Spinal cord (tissue), 10 donors: ENCODE results near the gene CCNL1. TPM values are rescaled to one million over a fixed set of nuclear protein-coding genes. Genes with fewer than 3 reads are reported as not detected.
"Not testable (repeated sequence)": the region's sequence is repeated elsewhere in the genome, so short reads cannot be mapped to it uniquely, and the experiment has no call there.

Experiments used
- DNase-seq, 6 donors: peaks; one replicate each; pipeline versions ENCODE4 v3.0.0 to v3.0.0-alpha.2; 2013 to 2015; ENCODE audit warnings: low spot score in 6 of 6, low read depth in 4 of 6
- H3K27ac ChIP-seq: one replicate; pipeline ENCODE4 v1.5.1; 2013; ENCODE audit warnings: low read depth, low read length, control low read depth
- H3K27me3 ChIP-seq: one replicate; pipeline ENCODE4 v1.6.1; 2013; ENCODE audit warnings: low read length; ENCODE audit not compliant: control insufficient read depth, insufficient read depth
- H3K36me3 ChIP-seq: one replicate; pipeline ENCODE4 v1.6.1; 2013; ENCODE audit warnings: low read length; ENCODE audit not compliant: control insufficient read depth, insufficient read depth
- H3K4me1 ChIP-seq: one replicate; pipeline ENCODE4 v1.6.1; 2013; ENCODE audit warnings: low read length; ENCODE audit not compliant: control insufficient read depth, insufficient read depth
- H3K4me3 ChIP-seq: one replicate; pipeline ENCODE4 v1.5.1; 2013; ENCODE audit warnings: low read depth, low read length, control low read depth
- H3K9me3 ChIP-seq: one replicate; pipeline ENCODE4 v1.6.1; 2013; ENCODE audit warnings: low read length; ENCODE audit not compliant: control insufficient read depth, insufficient read depth
- WGBS: methylation state at CpG from one replicate; pipeline ENCODE4 v1.1.5; 2013; ENCODE audit warnings: missing lambda C conversion rate; ENCODE audit not compliant: insufficient coverage; 5-methylcytosine and 5-hydroxymethylcytosine counted together
- polyA plus RNA-seq, 2 donors: library from polyadenylated mRNA; unstranded; fragments of 120-200 nt; gene quantifications; one replicate each; pipeline ENCODE4 v1.2.1, GENCODE V29; 2013; ENCODE audit not compliant: insufficient read length in 2 of 2
- total RNA-seq, 2 donors: library from RNA; depleted of rRNA in 1 of 2; stranded (reverse); fragments of 120-200 nt in 1 of 2; fragments of >200 nt in 1 of 2; gene quantifications; one replicate each; pipeline versions ENCODE4 v1.2.3 to v1.2.4, GENCODE V29; 2013 to 2014
- donor health status: healthy.

Gene CCNL1
- total and polyA plus RNA-seq, 4 donors = 70.0 to 154 (median 117) TPM

DNA sequence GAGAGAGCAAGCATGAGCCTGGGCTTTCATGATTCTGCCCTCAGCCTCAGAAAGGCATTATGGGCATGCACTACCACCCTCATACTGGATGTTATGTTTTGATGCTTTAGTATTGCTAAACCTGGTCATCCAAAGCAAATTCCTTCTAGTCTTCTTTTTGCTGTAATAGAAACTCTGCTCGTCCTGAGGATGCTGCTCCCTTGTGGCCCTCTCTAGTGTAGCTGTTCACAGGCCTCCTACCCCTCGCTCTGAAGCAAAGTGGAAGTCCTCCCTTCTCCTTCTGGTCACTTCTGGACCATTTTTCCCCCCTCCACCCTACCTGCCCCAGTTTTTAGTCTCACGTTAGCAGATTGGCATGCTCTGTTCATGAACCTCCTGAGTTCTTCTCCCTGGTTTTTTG is 22.9 kb upstream of the CCNL1 start:
- Histone ChIP-seq H3K27me3 (no peaks in the 10 kb centered on the region), H3K4me3 (no peak overlapping the region), H3K4me1 (no peaks in the 10 kb centered on the region), H3K36me3 (peaks cover 14% of the 10 kb centered on the region), H3K27ac (no peak overlapping the region), H3K9me3 (peaks cover 2% of the 10 kb centered on the region)
- no peak for DNase-seq
- WGBS = 92% methylated on average over 3 of the region's 3 CpGs

DNA sequence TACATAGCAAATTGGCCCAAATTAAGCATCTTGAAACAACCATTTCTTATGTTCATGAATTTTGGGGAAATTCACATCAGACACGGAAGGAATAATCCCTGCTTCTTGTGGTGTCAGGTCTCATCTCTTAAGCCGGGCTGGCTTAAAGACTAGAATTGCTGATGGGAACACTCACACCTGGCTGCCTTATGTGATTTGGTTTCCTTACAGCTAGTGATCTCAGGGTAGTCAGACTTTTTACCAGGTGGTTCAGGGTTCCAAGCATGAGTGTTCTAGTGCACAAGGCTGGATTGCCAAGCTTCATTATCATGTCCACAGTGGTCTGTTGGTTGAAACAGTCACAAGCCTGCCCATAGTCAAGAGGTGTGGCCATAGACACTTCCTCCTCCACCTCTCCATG is 20.3 kb upstream of the CCNL1 start:
- H3K36me3 ChIP-seq = peaks cover 11% of the 10 kb centered on the region
- no peak overlapping the region for H3K27ac ChIP-seq
- H3K9me3 ChIP-seq = no peaks in the 10 kb centered on the region
- no peak overlapping the region for H3K4me3 ChIP-seq
- peaks cover 8% of the 10 kb centered on the region for H3K4me1 ChIP-seq
- WGBS = 96% methylated on average over 2 of the region's 2 CpGs
- no peaks in the 10 kb centered on the region for H3K27me3 ChIP-seq
- no peak for DNase-seq

DNA sequence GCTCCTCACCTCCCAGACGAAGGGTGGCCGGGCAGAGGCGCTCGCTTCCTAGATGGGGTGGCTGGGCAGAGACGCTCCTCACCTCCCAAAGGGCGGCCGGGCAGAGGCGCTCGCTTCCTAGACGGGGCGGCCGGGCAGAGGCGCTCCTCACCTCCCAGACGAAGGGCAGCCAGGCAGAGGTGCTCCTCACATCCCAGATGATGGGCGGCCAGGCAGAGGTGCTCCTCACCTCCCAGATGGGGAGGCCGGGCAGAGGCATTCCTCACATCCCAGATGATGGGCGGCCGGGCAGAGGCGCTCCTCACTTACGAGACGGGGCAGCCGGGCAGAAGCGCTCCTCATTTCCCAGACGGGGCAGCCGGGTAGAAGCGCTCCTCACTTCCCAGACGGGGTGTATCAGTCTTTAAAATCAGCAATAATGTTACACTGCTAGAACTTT is 19.4 kb upstream of the CCNL1 start:
- Histone ChIP-seq H3K27ac (no peak overlapping the region), H3K9me3 (no peaks in the 10 kb centered on the region), H3K27me3 (no peaks in the 10 kb centered on the region), H3K4me1 (peaks cover 12% of the 10 kb centered on the region), H3K36me3 (peaks cover 11% of the 10 kb centered on the region), H3K4me3 (no peak overlapping the region)
- 96% methylated on average over 26 of the region's 27 CpGs for WGBS
- DNase-seq = no peak

DNA sequence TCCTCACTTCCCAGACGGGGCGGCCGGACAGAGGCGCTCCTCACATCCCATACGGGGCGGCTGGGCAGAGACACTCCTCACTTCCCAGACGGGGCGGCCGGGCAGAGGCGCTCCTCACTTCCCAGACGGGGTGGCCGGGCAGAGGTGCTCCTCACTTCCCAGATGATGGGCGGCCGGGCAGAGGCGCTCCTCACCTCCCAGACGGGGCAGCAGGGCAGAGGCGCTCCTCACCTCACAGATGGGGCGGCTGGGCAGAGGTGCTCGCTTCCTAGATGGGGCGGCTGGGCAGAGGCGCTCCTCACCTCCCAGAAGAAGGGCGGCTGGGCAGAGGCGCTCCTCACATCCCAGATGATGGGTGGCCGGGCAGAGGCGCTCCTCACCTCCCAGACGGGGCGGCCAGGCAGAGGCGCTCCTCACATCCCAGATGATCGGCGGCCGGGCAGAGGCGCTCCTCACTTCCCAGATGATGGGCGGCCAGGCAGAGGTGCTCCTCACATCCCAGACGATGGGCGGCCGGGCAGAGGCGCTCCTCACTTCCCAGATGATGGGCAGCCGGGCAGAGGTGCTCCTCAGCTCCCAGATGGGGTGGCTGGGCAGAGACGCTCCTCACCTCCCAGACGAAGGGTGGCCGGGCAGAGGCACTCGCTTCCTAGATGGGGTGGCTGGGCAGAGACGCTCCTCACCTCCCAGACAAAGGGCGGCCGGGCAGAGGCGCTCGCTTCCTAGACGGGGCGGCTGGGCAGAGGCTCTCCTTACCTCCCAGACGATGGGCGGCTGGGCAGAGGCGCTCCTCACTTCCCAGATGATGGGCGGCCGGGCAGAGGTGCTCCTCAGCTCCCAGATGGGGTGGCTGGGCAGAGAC is 18.8 kb upstream of the CCNL1 start:
- Histone ChIP-seq H3K36me3 (peaks cover 11% of the 10 kb centered on the region), H3K4me1 (peaks cover 16% of the 10 kb centered on the region)
- DNase-seq, H3K27ac ChIP-seq, H3K9me3 ChIP-seq, H3K27me3 ChIP-seq, H3K4me3 ChIP-seq: not testable (repeated sequence)
- WGBS = 96% methylated on average over 41 of the region's 54 CpGs

DNA sequence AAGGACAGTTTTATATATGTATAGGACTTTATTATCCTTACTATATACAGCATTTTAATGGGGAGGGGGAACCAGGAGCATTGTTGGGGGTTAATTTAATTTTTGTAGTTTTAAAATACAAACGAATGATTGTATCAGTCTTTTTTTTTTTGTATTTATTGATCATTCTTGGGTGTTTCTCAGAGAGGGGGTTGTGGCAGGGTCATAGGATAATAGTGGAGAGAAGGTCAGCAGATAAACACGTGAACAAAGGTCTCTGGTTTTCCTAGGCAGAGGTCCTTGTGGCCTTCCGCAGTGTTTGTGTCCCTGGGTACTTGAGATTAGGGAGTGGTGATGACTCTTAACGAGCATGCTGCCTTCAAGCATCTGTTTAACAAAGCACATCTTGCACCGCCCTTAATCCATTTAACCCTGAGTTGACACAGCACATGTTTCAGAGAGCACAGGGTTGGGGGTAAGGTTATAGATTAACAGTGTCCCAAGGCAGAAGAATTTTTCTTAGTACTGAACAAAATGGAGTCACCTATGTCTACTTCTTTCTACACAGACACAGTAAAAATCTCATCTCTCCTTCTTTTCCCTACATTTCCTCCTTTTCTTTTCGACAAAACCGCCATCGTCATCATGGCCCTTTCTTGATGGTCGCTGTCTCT is 18.0 kb upstream of the CCNL1 start:
- H3K27ac ChIP-seq, DNase-seq, H3K4me3 ChIP-seq, H3K27me3 ChIP-seq, H3K9me3 ChIP-seq: not testable (repeated sequence)
- Histone ChIP-seq H3K4me1 (peaks cover 21% of the 10 kb centered on the region), H3K36me3 (peaks cover 11% of the 10 kb centered on the region)
- 100% methylated on average over 4 of the region's 9 CpGs for WGBS

DNA sequence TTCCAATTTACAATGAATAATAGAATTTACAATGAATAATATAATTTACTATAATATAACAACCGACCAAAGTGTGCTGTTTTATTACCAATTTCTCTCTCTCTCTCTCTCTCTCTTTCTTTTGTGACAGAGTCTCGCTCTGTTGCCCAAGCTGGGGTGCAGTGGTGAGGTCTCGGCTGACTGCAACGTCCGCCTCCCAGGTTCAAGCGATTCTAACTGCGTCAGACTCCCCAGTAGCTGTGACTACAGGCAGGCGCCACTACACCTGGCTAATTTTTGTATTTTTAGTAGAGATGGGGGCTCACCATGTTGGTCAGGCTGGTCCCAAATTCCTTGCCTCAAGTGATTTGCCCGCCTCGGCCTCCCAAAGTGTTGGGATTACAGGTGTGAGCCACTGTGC is 17.0 kb upstream of the CCNL1 start:
- WGBS = 100% methylated on average over 6 of the region's 10 CpGs
- H3K4me3 ChIP-seq = no peak overlapping the region
- no peaks in the 10 kb centered on the region for H3K9me3 ChIP-seq
- no peak for DNase-seq
- H3K27ac ChIP-seq = no peak overlapping the region
- peaks cover 21% of the 10 kb centered on the region for H3K4me1 ChIP-seq
- no peaks in the 10 kb centered on the region for H3K27me3 ChIP-seq
- peaks cover 11% of the 10 kb centered on the region for H3K36me3 ChIP-seq

DNA sequence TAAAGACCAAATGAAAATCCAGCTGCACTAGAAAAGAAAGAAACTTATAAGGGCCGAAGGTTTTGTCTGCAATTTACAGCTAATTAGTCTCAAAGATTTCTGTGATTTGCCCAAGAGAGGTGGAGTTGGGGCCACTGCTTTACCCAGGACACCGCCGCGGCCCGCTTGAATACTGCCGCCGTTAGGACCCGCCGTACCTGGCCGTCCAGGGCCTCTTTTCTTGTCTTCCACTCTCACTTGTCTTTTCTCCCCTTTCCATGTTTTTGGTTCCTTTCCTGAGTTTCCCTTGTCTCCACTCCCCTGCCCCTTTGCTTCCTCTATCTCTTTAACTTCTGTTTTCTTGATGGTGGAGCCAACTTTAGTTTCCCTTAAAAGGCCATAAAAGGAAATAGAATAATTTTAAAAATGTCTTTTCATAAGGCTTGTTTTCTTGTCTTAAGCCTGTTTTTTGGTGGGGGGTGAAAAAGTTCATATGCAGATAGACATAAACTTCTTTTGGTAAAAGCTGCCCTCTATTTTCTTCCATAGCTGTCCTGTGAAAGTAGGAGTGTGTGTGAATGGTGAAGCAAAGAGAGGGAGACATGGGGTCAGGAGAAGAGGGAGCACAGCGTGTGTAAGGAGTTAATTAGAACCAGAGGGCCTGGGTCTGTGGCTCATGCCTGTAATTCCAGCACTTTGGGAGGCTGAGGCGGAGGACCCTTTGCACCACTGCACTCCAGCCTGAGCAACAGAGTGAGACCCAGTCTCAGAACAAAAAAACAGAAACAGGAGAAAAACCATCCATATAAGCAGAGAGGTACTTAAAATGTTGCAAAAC is 16.0 kb upstream of the CCNL1 start:
- H3K27me3 ChIP-seq = no peaks in the 10 kb centered on the region
- H3K4me1 ChIP-seq = peaks cover 21% of the 10 kb centered on the region
- WGBS = 2% methylated on average over 10 of the region's 12 CpGs
- no peaks in the 10 kb centered on the region for H3K9me3 ChIP-seq
- peak in 2 of 6 donors; percentile 22 to 45 for DNase-seq
- peaks cover 11% of the 10 kb centered on the region for H3K36me3 ChIP-seq
- peak overlapping the region; percentile 98 for H3K27ac ChIP-seq
- peak overlapping the region; percentile 93 for H3K4me3 ChIP-seq

DNA sequence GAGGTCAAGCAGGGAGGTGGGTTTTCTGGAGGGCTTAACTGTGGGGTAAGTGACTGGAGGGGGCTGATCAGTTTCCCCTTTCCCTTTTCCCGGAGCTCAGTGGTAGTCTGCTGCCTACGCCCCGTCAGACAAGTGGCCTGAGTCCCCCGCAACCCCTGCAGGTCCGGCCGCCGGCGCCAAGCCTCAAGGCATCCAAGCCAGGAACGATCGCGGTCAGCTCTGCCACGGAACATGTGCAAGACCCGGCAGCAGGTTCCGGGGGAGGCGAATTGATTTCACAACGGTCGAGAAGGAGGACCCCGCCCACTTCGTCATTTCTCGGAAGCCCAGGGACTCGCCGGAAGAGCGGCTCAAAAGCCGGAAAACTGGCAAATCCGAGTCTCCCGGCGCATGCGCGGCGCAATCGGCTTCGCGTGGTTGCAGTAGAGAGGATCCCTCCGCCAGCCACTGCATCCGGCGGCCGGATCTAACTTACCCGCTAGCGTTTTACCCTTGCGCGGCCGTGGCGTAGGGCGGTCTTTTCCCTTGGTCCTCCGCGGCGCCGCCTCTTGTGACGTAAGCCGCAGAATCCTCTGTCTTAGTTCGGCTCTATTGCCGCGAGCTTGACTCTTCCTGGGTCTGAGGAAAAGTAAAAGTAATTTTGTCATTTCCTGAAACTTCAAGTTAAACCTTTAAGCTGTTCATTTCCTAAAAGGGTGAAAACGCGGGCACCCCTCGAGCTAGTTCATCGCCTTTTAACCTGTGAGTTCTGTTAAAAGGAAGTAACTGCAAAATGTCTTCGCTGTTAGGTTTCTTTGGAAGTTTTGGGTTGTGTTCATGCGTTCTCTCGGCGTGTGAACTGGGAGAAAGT is 14.9 kb upstream of the CCNL1 start:
- WGBS = 0% methylated on average over 53 of the region's 61 CpGs
- peak overlapping the region; percentile 93 for H3K4me3 ChIP-seq
- H3K36me3 ChIP-seq = peaks cover 11% of the 10 kb centered on the region
- H3K9me3 ChIP-seq = no peaks in the 10 kb centered on the region
- peaks cover 21% of the 10 kb centered on the region for H3K4me1 ChIP-seq
- H3K27ac ChIP-seq = peak overlapping the region; percentile 98
- DNase-seq = peak; percentile 92 to 100 (median 99)
- H3K27me3 ChIP-seq = no peaks in the 10 kb centered on the region

DNA sequence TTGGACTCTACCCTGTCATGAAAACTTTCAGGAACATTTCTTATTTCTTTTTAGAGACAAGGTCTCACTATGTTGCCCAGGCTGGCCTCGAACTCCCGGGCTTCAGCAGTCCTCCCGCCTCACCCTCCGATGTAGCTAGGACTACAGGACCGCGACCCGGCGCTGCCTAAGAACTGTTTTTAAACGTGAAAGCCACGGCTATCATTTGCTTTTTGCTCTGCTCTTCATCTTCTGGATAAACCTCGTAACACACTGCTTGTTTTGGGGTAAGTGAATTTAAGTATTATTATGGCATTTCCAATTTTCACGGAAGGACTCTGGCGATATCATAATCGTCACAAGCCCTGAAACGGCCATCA is 14.3 kb upstream of the CCNL1 start:
- Histone ChIP-seq H3K27me3 (no peaks in the 10 kb centered on the region), H3K4me1 (peaks cover 21% of the 10 kb centered on the region), H3K36me3 (peaks cover 8% of the 10 kb centered on the region), H3K9me3 (no peaks in the 10 kb centered on the region), H3K4me3 (peak overlapping the region; percentile 93), H3K27ac (peak overlapping the region; percentile 98)
- DNase-seq = no peak
- 9% methylated on average over 13 of the region's 15 CpGs for WGBS
